ENCODE measurements around the gene DNER.
"Not testable (repeated sequence)": the region's sequence is repeated elsewhere in the genome, so short reads cannot be mapped to it uniquely, and the experiment has no call there.

Gene DNER, protein sequence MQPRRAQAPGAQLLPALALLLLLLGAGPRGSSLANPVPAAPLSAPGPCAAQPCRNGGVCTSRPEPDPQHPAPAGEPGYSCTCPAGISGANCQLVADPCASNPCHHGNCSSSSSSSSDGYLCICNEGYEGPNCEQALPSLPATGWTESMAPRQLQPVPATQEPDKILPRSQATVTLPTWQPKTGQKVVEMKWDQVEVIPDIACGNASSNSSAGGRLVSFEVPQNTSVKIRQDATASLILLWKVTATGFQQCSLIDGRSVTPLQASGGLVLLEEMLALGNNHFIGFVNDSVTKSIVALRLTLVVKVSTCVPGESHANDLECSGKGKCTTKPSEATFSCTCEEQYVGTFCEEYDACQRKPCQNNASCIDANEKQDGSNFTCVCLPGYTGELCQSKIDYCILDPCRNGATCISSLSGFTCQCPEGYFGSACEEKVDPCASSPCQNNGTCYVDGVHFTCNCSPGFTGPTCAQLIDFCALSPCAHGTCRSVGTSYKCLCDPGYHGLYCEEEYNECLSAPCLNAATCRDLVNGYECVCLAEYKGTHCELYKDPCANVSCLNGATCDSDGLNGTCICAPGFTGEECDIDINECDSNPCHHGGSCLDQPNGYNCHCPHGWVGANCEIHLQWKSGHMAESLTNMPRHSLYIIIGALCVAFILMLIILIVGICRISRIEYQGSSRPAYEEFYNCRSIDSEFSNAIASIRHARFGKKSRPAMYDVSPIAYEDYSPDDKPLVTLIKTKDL

DNA sequence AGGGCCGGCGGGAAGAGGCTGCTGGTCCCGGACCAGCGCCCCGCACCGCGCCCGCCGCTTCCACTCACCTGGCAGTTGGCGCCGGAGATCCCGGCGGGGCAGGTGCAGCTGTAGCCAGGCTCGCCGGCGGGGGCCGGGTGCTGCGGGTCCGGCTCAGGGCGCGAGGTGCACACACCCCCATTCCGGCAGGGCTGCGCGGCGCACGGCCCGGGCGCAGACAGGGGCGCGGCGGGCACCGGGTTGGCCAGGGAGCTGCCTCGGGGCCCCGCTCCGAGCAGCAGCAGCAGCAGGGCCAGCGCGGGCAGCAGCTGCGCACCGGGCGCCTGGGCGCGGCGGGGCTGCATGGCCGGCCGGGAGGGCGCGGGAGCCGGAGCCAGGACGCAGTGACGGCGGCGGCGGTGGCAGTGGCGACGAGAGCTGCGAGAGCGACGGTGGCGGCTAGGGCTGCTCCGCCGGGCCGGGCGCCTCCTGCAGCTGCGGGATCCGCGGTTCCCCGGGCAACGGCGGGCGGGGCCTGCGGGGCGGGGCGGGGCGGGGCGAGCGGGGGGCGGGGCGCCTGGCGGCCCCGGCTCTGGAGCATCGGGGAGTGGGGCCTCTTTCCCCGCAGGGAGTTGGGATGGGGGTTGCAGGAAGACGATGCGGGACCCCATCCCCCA, at the start of gene DNER:
DNER (minus strand) TSS at position 476 of the 656 bp plus-strand sequence; CDS start at position 344, 132 bp downstream.
- peak within 1 kb of the TSS; percentile 34 for H3K4me3 ChIP-seq (ENCODE audit: low read depth, low read length)
- no peak for DNase-seq (ENCODE audit: low read depth)
- TF ChIP-seq, protein P1, sequence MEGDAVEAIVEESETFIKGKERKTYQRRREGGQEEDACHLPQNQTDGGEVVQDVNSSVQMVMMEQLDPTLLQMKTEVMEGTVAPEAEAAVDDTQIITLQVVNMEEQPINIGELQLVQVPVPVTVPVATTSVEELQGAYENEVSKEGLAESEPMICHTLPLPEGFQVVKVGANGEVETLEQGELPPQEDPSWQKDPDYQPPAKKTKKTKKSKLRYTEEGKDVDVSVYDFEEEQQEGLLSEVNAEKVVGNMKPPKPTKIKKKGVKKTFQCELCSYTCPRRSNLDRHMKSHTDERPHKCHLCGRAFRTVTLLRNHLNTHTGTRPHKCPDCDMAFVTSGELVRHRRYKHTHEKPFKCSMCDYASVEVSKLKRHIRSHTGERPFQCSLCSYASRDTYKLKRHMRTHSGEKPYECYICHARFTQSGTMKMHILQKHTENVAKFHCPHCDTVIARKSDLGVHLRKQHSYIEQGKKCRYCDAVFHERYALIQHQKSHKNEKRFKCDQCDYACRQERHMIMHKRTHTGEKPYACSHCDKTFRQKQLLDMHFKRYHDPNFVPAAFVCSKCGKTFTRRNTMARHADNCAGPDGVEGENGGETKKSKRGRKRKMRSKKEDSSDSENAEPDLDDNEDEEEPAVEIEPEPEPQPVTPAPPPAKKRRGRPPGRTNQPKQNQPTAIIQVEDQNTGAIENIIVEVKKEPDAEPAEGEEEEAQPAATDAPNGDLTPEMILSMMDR (IDR thresholded peaks at IDR 0.05; ENCODE audit: control insufficient read depth, extremely low read depth, insufficient read depth) = no peak

DNA sequence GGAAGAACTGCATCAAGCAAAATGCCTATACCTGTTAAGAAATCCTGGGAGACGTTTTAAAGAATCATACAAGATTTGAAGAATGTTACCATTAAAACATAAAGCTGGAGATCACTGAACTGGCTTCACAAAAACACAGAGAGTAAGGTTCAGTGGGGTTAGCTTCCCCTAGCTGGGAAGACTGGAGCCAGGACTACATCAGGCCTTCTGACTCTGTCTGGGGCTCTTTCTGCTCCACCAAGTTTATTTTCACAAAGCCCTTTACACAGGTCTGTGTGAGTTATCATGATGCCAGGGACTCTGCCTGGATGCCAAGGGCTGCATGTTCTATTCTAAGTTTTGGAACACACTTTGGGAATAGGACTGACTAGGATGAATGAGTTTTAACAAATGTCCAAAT, 47.3 kb upstream of the DNER start:
- no peak for DNase-seq (ENCODE audit: low read depth)
- no peak overlapping the region for H3K4me3 ChIP-seq (ENCODE audit: low read depth, low read length)
- TF ChIP-seq, protein P1 (IDR thresholded peaks at IDR 0.05; ENCODE audit: control insufficient read depth, extremely low read depth, insufficient read depth) = no peak

DNA sequence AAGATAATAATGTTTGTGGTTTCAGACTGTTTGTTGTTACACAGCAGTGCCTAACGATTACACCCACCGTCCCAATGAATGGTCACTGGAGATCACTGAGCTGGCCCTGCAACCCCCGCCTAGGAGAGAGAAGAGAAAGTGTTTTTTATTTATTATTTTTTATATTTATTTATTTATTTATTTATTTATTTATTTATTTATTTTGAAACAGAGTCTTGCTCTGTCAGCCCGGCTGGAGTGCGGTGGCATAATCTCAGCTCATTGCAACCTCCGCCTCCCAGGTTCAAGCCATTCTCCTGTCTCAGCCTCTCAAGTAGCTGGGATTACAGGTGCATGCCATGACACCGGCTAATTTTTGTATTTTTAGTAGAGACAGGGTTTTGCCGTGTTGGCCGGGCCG, 43.1 kb upstream of the DNER start:
- DNase-seq (ENCODE audit: low read depth); H3K4me3 ChIP-seq (ENCODE audit: low read depth, low read length): not testable (repeated sequence)

DNA sequence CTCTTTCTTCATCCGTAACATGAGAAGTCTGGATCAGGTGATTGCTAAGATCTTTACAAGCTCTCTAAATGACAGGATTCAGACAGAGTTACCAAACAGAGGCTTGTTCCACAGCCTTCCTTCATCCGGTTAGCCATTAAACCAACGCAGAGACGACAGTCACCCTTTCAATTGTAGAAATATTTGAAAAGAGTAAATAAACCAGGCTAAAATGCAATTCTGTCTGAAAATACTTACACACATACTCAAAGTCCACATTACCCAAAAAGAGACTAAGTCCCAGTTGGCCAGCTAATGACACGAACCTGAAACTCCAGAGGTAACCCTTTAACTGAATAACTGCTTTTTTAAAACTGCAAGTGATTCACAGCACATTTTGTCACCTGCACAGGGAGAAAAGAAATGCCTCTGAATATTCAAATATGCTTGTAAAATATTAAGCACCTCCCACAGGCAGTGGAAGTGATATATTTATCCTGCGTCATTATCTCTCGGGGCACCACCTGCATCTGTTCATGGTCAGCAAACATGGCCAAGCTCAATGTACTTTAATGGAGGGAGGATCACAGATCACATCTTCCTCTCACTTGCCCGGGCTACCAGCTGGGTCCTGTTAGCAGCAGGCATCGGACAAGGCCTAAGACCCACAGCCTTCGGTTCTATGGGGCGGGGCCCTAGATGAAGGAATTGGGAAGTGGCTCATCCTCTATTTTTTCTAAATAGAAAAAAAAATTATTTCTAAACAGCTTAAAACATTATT, 38.8 kb upstream of the DNER start:
- H3K4me3 ChIP-seq (ENCODE audit: low read depth, low read length) = no peak overlapping the region
- TF ChIP-seq, protein P1 (IDR thresholded peaks at IDR 0.05; ENCODE audit: control insufficient read depth, extremely low read depth, insufficient read depth) = no peak
- no peak for DNase-seq (ENCODE audit: low read depth)

DNA sequence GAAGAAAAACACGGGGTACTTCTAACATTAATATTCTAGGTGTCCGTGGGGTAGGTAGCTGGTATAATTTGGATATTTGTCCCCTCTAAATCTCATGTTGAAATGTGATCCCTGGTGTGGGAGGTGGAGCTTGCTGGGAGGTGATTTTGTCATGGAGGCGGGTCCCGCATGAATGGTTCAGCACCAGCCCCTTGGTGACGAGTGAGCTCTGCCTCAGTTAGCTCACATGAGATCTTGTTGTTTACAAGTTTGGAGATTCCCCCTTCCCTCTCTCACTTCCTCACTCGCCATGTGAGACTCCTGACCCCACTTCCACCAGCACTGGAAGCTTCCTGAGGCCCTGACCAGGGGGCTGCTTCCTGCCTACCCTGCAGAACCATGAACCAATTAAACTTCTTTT, 35.4 kb upstream of the DNER start:
- H3K4me3 ChIP-seq (ENCODE audit: low read depth, low read length) = no peak overlapping the region
- TF ChIP-seq, protein P1 (IDR thresholded peaks at IDR 0.05; ENCODE audit: control insufficient read depth, extremely low read depth, insufficient read depth) = no peak
- no peak for DNase-seq (ENCODE audit: low read depth)

DNA sequence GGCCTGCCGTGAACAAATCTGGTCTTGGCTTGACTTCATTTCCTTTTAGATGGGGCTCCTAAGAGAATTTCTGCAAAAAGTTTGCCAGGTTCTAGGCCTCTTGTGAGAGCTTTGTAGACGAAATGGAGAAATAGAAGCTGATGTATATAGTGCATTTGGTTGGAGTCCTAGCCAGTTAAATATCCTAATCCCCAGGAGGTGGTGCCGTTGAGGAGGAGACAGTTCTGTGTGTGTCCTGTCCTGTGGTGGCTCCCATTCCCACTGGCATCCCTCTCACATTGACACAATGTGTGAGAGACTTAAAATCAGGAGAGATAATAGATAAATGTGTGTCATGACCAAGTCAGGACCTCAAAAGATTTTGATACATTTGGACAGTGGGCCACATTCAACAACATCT, 34.6 kb upstream of the DNER start:
- no peak overlapping the region for H3K4me3 ChIP-seq (ENCODE audit: low read depth, low read length)

DNA sequence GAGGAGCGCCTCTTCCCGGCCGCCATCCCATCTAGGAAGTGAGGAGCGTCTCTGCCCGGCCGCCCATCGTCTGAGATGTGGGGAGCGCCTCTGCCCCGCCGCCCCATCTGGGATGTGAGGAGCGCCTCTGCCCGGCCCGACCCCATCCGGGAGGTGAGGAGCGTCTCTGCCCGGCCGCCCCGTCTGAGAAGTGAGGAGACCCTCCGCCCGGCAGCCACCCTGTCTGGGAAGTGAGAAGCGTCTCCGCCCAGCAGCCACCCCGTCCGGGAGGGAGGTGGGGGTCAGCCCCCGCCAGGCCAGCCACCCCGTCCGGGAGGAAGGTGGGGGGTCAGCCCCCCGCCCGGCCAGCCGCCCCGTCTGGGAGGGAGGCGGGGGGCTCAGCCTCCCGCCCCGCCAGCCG, 28.3 kb upstream of the DNER start:
- not testable (repeated sequence) for DNase-seq (ENCODE audit: low read depth)

More for the DNA sequence above, 34.6 kb upstream of the DNER start:
- TF ChIP-seq, protein P1 (IDR thresholded peaks at IDR 0.05; ENCODE audit: control insufficient read depth, extremely low read depth, insufficient read depth) = no peak
- no peak for DNase-seq (ENCODE audit: low read depth)

More for the DNA sequence above, 28.3 kb upstream of the DNER start:
- not testable (repeated sequence) for H3K4me3 ChIP-seq (ENCODE audit: low read depth, low read length)

Measured in LNCaP clone FGC (cell line).